ENCODE data around the gene CHST11. TPM values are rescaled to one million over a fixed set of nuclear protein-coding genes. Genes with fewer than 3 reads are reported as not detected.
"Not testable (repeated sequence)": the region's sequence is repeated elsewhere in the genome, so short reads cannot be mapped to it uniquely, and the experiment has no call there.

The CHST11 gene
- total RNA-seq, 3 donors from 2014 or later: 12.5 to 16.4 (median 15.5) TPM

DNA sequence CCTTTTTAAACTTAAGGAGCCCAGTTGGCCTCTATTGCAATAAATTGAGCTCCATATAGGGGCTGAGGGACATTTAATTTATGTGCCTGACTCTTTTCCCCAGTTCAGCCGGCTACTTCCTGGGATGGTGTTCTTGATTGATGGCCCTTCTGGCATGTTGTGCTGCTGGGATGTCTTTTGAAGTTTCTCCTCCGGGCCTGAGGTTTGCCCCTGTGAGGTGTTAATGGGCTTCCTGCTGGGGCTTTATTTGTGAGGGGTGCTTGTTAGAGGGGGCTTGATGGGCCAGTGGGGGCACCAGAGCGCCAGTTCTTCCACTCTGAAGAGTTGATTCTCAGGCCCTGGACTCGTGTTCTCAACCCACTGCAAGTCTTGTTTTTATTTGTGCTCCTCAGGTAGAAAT, 69.6 kb downstream of the CHST11 start:
- Histone ChIP-seq H3K36me3 (no peaks in the 10 kb centered on the region), H3K27ac (no peak overlapping the region), H3K9me3 (no peaks in the 10 kb centered on the region), H3K4me3 (no peak overlapping the region), H3K4me1 (no peaks in the 10 kb centered on the region), H3K27me3 (no peaks in the 10 kb centered on the region)
- intact Hi-C loops (cut with DNase I; ENCODE audit: low total_unique reads): no loop called here
- TF ChIP-seq POLR2AphosphoS5 (IDR thresholded peaks at IDR 0.05) (no peak), POLR2A (IDR thresholded peaks at IDR 0.05) (no peak)
- TF ChIP-seq, protein P1, sequence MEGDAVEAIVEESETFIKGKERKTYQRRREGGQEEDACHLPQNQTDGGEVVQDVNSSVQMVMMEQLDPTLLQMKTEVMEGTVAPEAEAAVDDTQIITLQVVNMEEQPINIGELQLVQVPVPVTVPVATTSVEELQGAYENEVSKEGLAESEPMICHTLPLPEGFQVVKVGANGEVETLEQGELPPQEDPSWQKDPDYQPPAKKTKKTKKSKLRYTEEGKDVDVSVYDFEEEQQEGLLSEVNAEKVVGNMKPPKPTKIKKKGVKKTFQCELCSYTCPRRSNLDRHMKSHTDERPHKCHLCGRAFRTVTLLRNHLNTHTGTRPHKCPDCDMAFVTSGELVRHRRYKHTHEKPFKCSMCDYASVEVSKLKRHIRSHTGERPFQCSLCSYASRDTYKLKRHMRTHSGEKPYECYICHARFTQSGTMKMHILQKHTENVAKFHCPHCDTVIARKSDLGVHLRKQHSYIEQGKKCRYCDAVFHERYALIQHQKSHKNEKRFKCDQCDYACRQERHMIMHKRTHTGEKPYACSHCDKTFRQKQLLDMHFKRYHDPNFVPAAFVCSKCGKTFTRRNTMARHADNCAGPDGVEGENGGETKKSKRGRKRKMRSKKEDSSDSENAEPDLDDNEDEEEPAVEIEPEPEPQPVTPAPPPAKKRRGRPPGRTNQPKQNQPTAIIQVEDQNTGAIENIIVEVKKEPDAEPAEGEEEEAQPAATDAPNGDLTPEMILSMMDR (IDR thresholded peaks at IDR 0.05): no peak
- no peak for DNase-seq (ENCODE audit: low spot score in 2 of 2)

DNA sequence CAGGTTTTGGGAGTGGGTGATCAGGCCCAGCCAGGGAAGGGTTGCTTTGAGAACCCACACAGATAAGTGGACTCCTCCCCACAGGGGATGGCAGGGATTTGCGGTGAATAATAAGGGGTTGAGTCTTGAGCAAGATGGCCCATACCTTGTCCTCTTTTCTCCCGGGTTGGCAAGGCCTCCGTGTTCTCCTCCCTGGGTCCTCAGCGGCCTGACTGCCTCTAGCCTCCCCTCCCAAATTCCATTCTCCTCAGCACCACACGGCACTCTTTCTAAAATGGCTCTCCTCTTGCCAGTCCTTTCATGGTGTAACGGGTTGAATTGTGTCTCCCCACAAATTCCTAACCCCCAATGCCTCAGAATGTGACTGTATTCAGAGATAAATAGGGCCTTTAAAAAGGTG, 70.0 kb downstream of the CHST11 start:
- no peaks in the 10 kb centered on the region for H3K4me1 ChIP-seq
- H3K36me3 ChIP-seq: no peaks in the 10 kb centered on the region
- DNase-seq (ENCODE audit: low spot score in 2 of 2): no peak
- TF ChIP-seq, protein P1 (IDR thresholded peaks at IDR 0.05): no peak
- no peak for TF ChIP-seq POLR2AphosphoS5 (IDR thresholded peaks at IDR 0.05)
- TF ChIP-seq POLR2A (IDR thresholded peaks at IDR 0.05): no peak
- intact Hi-C loops (cut with DNase I; ENCODE audit: low total_unique reads): no loop called here
- no peak overlapping the region for H3K27ac ChIP-seq
- H3K4me3 ChIP-seq: no peak overlapping the region
- no peaks in the 10 kb centered on the region for H3K9me3 ChIP-seq
- no peaks in the 10 kb centered on the region for H3K27me3 ChIP-seq

DNA sequence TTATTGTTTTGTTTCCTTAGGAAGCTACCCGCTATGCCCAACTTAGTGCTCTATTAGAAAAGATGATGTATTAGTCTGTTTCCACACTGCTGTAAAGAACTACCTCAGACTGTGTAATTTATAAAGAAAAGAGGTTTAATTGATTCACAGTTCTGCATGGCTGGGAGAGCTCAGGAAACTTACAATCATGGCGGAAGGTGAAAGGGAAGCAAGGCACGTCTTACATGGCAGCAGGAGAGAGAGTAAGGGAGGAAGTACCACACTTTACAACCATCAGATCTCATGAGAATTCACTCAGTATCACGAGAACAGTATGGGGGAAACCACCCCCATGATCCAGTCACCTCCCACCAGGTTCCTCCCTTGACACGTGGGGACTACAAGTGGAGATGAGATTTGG, 70.9 kb downstream of the CHST11 start:
- H3K4me1 ChIP-seq; DNase-seq (ENCODE audit: low spot score in 2 of 2); H3K27me3 ChIP-seq; intact Hi-C loops (cut with DNase I; ENCODE audit: low total_unique reads); H3K27ac ChIP-seq; H3K4me3 ChIP-seq; H3K9me3 ChIP-seq; H3K36me3 ChIP-seq: not testable (repeated sequence)

DNA sequence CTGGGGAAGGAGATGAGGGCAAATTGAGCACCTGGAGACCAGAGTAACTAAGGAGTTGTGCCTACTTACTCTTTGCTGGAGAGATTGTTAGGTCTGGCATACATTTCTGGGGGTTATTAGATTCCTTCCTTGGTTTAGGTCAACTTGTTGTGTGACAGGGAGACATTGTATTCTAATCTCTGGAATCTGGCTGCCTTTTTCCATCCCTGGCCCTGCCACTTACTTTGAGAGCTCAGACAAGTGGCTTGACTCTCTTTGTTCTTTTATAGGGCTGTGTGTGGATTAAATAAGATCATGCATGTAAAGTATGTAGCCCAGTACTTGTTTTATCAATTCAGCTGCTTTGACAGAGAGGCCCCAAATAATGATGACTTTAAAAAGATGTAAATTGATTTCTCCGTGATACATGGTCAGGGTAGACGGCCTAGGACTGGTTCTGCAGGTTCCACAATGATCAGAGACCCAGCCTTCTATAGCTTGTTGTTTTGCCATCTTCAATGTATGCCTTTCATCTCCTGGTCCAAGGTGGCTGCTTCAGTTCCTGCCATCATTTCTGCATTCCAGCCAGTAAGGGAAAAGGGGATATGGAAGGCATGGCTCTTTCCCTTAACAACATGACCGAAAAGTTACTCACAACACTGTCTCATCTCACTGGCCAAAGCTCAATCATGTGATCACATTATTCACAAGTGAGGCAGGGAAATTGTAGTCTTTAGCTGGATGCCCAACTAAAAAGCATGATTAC, 72.6 kb downstream of the CHST11 start:
- peaks cover 0 to 5% of the 10 kb centered on the region in 2 donors for H3K4me1 ChIP-seq
- no peaks in the 10 kb centered on the region for H3K9me3 ChIP-seq
- H3K27me3 ChIP-seq: no peaks in the 10 kb centered on the region
- no peak overlapping the region for H3K27ac ChIP-seq
- intact Hi-C loops (cut with DNase I; ENCODE audit: low total_unique reads): no loop called here
- DNase-seq (ENCODE audit: low spot score in 2 of 2): no peak
- H3K4me3 ChIP-seq: no peak overlapping the region
- no peaks in the 10 kb centered on the region for H3K36me3 ChIP-seq
- no peak for TF ChIP-seq POLR2AphosphoS5 (IDR thresholded peaks at IDR 0.05)
- TF ChIP-seq POLR2A (IDR thresholded peaks at IDR 0.05): no peak
- TF ChIP-seq, protein P1 (IDR thresholded peaks at IDR 0.05): no peak

DNA sequence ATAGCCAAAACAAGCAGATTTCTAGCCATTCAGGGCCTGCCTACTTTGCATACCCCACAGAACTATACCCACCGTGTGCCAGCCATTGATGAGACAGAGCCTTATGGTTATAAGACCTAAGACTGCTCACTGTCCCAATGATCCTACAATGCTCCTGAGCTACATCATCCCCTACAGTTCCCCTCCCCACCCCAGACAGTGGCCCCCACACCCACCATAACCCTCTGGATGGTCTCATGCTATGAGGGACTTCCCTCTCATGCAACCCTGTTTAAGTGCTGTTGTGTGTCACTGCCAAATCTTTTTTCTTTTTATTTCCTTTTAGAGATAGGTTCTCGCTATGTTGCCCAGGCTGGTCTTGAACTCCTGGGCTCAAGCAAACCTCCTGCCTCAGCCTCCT, 75.9 kb downstream of the CHST11 start:
- Histone ChIP-seq H3K36me3 (no peaks in the 10 kb centered on the region), H3K4me1 (peaks cover 0 to 5% of the 10 kb centered on the region in 2 donors), H3K27ac (no peak overlapping the region), H3K4me3 (no peak overlapping the region), H3K9me3 (no peaks in the 10 kb centered on the region), H3K27me3 (no peaks in the 10 kb centered on the region)
- no peak for TF ChIP-seq POLR2AphosphoS5 (IDR thresholded peaks at IDR 0.05)
- TF ChIP-seq, protein P1 (IDR thresholded peaks at IDR 0.05): no peak
- TF ChIP-seq POLR2A (IDR thresholded peaks at IDR 0.05): no peak
- no peak for DNase-seq (ENCODE audit: low spot score in 2 of 2)
- intact Hi-C loops (cut with DNase I; ENCODE audit: low total_unique reads): no loop called here

All from breast epithelium (tissue), 4 donors.